ENCODE results near the gene RBM39. TPM values are rescaled to one million over a fixed set of nuclear protein-coding genes. Genes with fewer than 3 reads are reported as not detected.

The RBM39 gene
- total and polyA plus RNA-seq, 2 experiments from 2014 or later, result 259 to 413 TPM

GRCh38 chr20:35653893-35654292 is 88.2 kb downstream of the RBM39 start:
- Mint-ChIP-seq H3K9me3 (no peaks in the 10 kb centered on the region), H3K36me3 (ENCODE audit: low read depth) (peaks cover 12% of the 10 kb centered on the region; the same call in 2 of the 3 replicates), H3K4me1 (peaks cover 5% of the 10 kb centered on the region; the same call in 2 of the 3 replicates), H3K4me3 (no peak overlapping the region), H3K27ac (no peak overlapping the region), H3K27me3 (ENCODE audit: insufficient read depth, low read depth, poor library complexity) (no peaks in the 10 kb centered on the region)
- Histone ChIP-seq H3K79me2 (replicated peaks; ENCODE audit: insufficient read depth) (peaks cover 100% of the 10 kb centered on the region), H3K9me2 (ENCODE audit: insufficient read depth) (no peaks in the 10 kb centered on the region), H3K27ac (ENCODE audit: low read depth) (no peak overlapping the region), H3K4me1 (ENCODE audit: insufficient read depth) (peaks cover 10% of the 10 kb centered on the region), H3K36me3 (ENCODE audit: insufficient read depth) (peaks cover 11% of the 10 kb centered on the region), H3K27me3 (ENCODE audit: insufficient read depth) (no peaks in the 10 kb centered on the region), H2AFZ (no peak overlapping the region), H4K20me1 (replicated peaks; ENCODE audit: insufficient read depth) (peaks cover 87% of the 10 kb centered on the region), H3K4me3 (no peak overlapping the region), H3K4me2 (no peak overlapping the region), H3F3A (replicated peaks; ENCODE audit: low read depth) (0 out of 2 replicates have a peak, but pooled peaks cover 5% of the 10 kb centered on the region)
- TF ChIP-seq NANOG (IDR thresholded peaks at IDR 0.05; ENCODE audit: borderline replicate concordance) (no peak), ZNF114 (CRISPR knock-in tag; IDR thresholded peaks at IDR 0.05) (no peak), POLR2AphosphoS5 (IDR thresholded peaks at IDR 0.05; ENCODE audit: low read depth) (no peak), EZH2phosphoT487 (IDR thresholded peaks at IDR 0.05; ENCODE audit: unreplicated experiment) (no peak), CREB1 (CRISPR knock-in tag; IDR thresholded peaks at IDR 0.05; ENCODE audit: low read depth) (no peak), ETS1 (IDR thresholded peaks at IDR 0.05) (no peak), ZNF462 (CRISPR knock-in tag; IDR thresholded peaks at IDR 0.05) (no peak), STAT1 (IDR thresholded peaks at IDR 0.05; ENCODE audit: unreplicated experiment) (no peak), CTCF (conservative IDR thresholded peaks at IDR 0.05; ENCODE audit: low read depth in 2 of 2) (no peak), EZH2 (IDR thresholded peaks at IDR 0.05; ENCODE audit: low read depth, unreplicated experiment) (no peak), ZNF331 (CRISPR knock-in tag; IDR thresholded peaks at IDR 0.05; ENCODE audit: low read depth) (no peak), JUNB (IDR thresholded peaks at IDR 0.05; ENCODE audit: unreplicated experiment) (no peak)
- TF ChIP-seq, protein P1, sequence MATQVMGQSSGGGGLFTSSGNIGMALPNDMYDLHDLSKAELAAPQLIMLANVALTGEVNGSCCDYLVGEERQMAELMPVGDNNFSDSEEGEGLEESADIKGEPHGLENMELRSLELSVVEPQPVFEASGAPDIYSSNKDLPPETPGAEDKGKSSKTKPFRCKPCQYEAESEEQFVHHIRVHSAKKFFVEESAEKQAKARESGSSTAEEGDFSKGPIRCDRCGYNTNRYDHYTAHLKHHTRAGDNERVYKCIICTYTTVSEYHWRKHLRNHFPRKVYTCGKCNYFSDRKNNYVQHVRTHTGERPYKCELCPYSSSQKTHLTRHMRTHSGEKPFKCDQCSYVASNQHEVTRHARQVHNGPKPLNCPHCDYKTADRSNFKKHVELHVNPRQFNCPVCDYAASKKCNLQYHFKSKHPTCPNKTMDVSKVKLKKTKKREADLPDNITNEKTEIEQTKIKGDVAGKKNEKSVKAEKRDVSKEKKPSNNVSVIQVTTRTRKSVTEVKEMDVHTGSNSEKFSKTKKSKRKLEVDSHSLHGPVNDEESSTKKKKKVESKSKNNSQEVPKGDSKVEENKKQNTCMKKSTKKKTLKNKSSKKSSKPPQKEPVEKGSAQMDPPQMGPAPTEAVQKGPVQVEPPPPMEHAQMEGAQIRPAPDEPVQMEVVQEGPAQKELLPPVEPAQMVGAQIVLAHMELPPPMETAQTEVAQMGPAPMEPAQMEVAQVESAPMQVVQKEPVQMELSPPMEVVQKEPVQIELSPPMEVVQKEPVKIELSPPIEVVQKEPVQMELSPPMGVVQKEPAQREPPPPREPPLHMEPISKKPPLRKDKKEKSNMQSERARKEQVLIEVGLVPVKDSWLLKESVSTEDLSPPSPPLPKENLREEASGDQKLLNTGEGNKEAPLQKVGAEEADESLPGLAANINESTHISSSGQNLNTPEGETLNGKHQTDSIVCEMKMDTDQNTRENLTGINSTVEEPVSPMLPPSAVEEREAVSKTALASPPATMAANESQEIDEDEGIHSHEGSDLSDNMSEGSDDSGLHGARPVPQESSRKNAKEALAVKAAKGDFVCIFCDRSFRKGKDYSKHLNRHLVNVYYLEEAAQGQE (IDR thresholded peaks at IDR 0.05; ENCODE audit: unreplicated experiment), result no peak
- DNase-seq (ENCODE audit: low spot score), result no peak
- no peak for ATAC-seq

Data from GM23338 (cell line).